ENCODE data around the gene CDK16. TPM values are rescaled to one million over a fixed set of nuclear protein-coding genes. Genes with fewer than 3 reads are reported as not detected.

The CDK16 gene
- total and polyA plus RNA-seq, 2 of the 4 experiments (the other 2 are of a cell fraction), result 85.3 to 106 TPM

DNA sequence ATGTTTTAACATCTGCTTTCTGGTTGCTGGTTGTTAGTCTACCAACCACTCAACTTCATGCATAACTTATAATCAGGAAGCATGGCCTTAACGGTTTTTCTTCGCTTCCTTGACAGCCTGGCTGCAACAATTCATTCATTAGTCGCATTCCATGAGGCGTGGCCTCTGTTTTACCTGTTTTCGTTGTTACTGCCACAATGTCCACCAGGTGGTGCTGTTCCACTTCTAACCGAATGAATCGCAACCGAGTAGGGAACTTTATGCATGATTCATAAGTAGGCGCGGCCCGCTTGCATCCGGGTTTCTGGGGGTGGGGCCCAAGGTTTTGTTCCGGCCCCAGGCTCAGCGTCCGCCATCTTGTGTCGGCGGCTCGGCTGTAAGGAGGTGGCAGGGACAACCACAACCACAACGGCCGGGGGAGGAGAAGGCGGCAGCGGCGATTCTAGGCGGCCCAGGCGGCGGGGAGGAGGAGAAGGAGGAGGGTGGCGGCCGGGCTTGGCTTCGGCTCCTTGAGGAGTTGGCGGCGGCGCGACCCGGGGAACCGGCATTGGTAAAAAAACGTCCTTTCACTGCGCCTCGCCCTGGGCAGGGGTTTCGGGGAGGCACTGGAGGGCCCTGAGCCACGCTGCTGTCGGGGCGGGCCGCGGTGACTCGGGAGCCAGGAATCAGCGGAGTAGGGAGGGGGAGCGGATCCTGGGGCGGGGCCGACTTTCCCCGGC lies 24.8 kb upstream of the CDK16 start, which contains the start of gene UBA1 (continued):
- TF ChIP-seq, protein P1, sequence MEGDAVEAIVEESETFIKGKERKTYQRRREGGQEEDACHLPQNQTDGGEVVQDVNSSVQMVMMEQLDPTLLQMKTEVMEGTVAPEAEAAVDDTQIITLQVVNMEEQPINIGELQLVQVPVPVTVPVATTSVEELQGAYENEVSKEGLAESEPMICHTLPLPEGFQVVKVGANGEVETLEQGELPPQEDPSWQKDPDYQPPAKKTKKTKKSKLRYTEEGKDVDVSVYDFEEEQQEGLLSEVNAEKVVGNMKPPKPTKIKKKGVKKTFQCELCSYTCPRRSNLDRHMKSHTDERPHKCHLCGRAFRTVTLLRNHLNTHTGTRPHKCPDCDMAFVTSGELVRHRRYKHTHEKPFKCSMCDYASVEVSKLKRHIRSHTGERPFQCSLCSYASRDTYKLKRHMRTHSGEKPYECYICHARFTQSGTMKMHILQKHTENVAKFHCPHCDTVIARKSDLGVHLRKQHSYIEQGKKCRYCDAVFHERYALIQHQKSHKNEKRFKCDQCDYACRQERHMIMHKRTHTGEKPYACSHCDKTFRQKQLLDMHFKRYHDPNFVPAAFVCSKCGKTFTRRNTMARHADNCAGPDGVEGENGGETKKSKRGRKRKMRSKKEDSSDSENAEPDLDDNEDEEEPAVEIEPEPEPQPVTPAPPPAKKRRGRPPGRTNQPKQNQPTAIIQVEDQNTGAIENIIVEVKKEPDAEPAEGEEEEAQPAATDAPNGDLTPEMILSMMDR (conservative IDR thresholded peaks at IDR 0.05; ENCODE audit: low read depth, low read length), result peak; percentile 92
